HG03432 (cell line): ENCODE measurements around the gene DERL2.
"Not testable (repeated sequence)": the region's sequence is repeated elsewhere in the genome, so short reads cannot be mapped to it uniquely, and the experiment has no call there.

Experiments
- ATAC-seq: cut with Tn5 transposase; IDR thresholded peaks from one replicate; pipeline ENCODE4 v1.9.1; 2021; ENCODE audit warnings: mild to moderate bottlenecking, moderate library complexity; ENCODE audit not compliant: unreplicated experiment

DERL2 gene

DNA sequence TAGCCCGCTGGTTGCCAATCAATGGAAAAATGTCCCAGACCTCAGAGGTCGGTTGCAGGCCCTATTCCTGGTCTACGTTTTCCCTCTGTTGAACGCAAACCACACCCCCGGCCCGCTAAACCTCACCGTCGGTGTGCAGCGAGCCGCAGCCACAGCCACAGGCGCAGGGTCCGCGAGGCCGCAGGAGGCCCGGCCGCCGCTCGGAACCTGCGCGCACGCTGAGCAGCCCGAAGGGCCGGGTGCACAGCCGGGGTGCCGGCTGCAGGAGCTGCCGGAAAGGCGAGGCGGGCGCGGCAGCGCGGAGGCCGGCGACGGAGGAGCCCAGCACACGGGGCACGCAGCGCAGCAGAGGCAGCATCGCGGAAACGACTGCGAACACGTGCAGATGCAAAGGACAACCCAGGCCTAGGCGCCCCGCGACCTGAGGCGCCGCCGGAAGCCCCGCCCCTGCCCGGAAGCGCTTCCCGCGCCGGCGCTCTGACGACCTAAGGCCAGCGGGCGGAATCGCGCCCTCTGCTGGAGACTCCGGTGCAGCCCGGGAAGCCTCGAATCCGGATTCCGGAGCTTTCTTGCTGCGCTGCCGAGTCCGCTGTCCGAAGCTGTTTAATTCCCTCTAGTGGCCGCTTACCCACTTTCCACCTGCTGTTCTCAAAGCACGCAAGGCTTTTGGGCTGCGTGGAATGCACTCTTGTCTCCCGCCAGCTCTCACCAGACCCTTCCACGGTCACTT, 47.1 kb downstream of the DERL2 start, which contains the start of gene C1QBP:
TSS of gene C1QBP (minus strand) at position 440 of the 730 bp plus-strand sequence. CDS start at position 358, 82 bp downstream.
- ATAC-seq = peak; percentile 90

DNA sequence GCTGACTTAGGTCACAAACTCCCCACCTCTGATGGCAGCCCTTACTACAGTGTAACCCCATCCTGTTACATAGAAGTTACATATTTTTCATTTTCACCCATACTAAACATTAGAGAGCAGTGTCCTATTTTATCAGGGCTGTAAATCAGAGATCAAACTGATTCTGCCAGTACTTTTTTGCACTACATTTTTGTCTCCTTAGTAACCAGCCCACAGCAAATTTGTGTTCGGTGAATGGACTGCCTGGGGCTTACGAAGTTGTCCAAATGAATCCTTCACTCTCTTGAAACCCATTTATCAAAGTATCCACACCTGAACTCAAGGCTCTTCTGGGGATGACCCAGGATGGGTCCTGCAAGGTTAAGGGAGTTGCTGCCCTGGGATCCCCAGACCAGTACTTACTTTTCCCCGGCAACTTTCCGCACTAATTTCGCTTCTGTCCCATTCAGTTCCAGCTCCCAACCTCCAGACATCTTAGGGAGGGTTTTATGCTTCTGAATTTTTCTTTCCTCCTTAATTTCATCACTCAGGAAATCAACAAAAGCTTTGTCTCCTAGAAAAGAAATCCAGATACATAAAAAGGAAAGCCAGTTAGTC, 48.2 kb downstream of the DERL2 start:
- no peak for ATAC-seq

DNA sequence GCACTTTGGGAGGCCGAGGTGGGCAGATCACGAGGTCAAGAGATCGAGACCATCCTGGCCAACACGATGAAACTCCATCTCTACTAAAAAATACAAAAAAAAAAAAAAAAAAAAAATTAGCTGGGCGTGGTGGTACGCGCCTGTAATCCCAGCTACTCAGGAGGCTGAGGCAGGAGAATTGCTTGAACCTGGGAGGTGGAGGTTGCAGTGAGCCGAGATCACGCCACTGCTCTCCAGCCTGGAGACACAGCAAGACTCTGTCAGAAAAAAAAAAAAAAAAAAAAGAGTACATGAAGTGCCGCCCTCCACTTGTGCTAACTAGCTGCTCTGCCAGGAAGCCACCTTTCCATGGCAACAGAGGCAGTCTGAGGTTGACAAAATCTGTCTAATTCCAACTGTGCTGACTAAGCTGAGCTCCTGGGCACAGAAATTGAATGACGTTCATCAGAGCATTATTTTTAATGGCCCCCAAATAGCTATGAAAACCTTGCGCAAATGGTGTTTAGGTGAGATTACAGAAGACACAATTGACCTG, 50.1 kb downstream of the DERL2 start:
- ATAC-seq = not testable (repeated sequence)

DNA sequence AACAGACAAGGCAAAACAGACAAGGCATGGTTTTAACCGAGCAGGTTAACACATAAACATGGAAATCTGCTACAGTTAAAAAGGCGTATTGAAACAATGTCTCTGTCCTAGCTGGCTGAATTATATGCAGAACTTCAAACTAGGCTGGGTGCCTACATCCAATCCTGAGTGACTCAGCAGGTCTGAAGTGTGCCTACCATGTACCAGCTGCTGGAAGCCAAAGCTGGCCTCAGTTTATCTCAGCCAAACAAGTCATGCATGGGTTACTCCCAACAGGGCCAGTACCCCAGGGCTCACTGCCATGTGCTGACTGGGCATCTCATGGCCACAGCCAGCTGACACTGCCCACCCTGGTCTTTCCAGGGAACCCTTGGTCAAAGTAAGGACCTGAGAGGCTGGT, 51.0 kb downstream of the DERL2 start:
- no peak for ATAC-seq

DNA sequence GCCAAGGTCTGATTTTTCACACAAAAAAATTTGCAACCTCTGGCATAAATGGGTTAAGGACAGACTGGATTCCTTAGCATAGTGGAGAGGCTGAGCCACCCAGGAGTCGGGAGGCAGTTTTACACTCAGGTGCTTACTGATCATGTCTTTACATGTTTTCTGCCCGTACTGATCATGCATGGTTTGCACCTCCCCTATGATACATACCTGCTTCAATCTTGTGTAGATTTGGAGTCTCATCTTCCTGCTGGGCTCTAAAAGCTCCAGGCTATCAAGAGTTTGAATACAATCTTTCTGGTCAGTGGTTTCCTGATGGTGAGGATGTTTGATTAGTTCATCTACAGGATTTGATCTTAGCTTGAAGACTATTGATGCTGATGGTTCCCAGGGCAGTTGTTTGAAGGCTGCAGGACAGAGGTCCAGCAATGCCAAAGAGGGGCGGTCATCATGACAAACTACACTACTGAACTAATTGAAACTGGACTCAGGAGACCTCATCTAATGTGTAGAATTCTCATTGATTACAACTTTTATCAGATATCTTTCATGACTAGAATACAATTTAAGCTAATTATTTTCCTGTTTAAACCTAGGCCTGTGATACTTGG, 53.9 kb downstream of the DERL2 start:
- no peak for ATAC-seq

DNA sequence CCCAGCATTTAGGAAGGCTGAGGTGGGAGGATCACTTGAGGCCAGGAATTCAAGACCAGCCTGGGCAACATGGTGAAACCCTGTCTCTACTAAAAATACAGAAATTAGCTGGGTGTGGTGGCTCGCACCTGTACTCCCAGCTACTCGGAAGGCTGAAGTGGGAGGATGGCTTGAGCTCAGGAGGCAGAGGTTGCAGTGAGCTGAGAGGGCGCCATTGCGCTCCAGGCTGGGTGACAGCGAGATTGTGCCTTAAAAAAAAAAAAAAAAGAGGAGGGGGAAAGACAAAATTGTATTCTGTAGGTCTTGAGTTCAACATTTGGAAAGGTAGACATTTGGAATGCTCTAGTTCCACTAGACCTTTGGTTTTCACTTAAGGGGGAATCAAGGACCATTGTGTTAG, 54.7 kb downstream of the DERL2 start:
- ATAC-seq = not testable (repeated sequence)

DNA sequence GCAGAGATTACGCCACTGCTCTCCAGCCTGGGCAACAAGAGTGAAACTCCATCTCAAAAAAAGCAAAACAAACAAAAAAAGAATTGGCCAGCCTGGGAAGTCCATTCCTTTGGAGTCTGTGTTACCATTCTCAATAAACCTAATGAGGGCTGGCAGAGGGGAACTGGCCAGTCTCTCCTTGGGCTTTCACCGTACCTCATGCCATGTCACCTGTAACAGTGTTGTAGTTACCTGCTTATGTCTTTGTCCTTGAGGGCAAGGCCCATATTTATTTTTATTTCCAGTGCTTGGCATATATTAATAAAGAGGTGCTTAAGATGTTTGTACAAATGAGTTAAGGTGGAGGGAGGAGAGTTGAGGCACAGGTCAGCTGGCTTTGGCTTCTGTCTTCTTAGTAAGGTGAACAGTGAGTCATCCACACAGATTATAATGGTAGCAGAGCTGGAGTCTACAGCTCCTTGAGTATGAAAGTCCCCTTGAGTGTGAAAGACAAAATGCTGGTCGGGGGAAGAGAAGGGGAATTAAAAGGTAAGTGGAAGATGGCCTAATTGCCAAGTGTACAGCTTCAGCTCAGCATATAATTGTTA, 55.5 kb downstream of the DERL2 start:
- no peak for ATAC-seq

DNA sequence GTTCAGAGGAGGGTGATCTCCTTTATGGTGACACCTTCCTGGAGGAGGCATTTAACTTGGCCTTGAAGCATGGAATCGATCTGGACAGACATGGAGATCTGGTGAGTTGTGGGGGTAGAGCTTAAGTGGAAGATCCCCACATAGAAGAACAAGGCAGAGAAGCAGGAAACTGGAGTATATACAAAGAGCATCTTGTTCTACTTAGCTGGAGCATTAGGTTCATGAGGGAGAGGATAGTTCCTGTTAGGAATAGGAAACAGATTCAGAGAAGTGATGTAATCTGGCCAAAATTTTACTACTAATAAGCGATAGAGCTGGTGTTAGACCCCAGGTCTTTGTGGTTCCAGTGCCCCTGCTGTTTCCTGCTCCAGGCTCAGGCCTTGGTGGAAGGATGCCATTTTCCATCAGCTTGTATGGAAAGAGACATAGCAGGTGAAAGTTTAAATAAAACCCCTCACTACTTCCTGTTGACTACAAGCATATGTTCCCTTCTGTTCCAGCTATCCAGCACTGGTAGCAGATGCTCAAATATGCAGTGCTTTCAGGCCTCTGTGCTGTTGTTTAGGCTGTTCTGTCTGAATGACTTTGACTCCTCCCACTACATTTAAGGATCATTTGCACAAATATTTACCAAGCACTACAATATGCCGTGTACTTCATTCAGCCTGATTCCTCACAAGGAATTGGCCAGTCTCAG, 56.6 kb downstream of the DERL2 start:
- ATAC-seq = no peak

DNA sequence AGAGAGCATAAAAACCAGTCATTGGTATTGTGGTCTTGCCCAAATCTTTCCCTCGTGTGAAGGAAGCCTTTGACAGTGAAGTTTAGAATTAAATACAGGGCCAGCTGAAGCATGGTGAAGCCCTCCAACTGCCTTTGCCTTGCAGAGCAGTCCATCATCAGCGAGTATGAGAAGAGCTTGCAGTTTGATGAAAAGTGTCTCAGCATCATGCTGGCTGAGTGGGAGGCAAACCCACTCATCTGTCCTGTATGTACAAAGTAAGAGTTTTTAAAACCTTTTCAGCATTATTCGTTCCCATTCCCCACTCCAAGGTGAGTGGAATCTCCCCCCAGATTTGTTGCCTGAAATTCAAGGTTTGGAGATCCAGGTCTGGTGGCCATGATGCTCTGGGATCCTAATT, 60.2 kb downstream of the DERL2 start:
- no peak for ATAC-seq

DNA sequence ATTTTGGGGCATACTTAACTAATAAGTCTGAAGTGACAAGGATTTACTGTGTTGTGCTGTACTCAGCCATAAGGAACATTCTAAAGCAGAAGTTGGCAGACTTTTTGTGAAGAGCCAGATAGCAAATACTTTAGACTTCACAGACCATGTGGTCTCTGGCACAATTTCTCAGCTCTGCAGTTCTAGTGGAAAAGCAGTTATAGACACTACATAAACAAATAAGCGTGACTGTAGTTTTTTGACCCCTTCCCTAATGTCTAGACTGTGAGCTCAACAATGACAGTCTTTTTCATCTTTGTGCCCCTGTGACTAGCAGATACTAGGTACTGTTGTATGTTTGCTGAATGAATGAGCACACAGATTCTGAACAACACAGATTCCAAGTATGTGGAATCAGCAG, 61.1 kb downstream of the DERL2 start:
- no peak for ATAC-seq

DNA sequence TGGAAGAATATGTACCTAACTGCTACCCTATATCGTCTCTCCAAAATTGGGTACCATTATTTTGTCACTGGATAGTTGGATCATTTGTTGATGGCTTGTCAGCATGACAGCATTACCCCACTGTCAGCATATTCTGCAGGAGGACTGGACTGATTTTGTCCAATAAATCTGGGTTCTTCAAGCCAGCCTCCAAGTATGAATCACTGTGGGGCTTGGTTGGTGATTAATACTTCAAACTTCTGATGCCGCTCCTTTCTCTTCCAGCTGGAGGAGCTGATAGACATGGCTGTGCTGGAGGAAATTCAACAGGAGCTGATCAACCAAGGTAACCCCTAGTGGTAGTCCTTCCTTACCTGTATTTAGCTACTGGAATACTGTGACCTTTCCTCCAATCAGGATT, 63.5 kb downstream of the DERL2 start:
- ATAC-seq = no peak
